K562 (cell line): ENCODE data around the gene DEF6. TPM values are rescaled to one million over a fixed set of nuclear protein-coding genes. Genes with fewer than 3 reads are reported as not detected.

ENCODE experiments used
- BDP1 ChIP-seq: IDR thresholded peaks from 3 replicates; pipeline ENCODE4 v1.6.1; 2011; ENCODE audit not compliant: insufficient read length, insufficient read depth
- BMI1 ChIP-seq: fragments of 150-350 bp; IDR thresholded peaks from 2 replicates; pipeline ENCODE4 v1.6.1; 2014; ENCODE audit warnings: low read length
- CEBPZ ChIP-seq: fragments of 150-350 bp; IDR thresholded peaks from 2 replicates; pipeline ENCODE4 v1.6.1; 2014; ENCODE audit warnings: low read depth, mild to moderate bottlenecking, low read length, borderline replicate concordance
- E2F6 ChIP-seq, 2 experiments: IDR thresholded peaks; 2 replicates each; pipeline ENCODE4 v1.6.1; 2011; ENCODE audit warnings: borderline replicate concordance in 1 of 2, control low read depth in 1 of 2, low read depth in 1 of 2, low read length in 1 of 2, mild to moderate bottlenecking in 1 of 2, mixed read lengths in 1 of 2, moderate library complexity in 1 of 2; ENCODE audit not compliant: insufficient read depth in 1 of 2, insufficient read length in 1 of 2, poor library complexity in 1 of 2, severe bottlenecking in 1 of 2; ENCODE audit errors: extremely low read depth in 1 of 2
- ELF4 ChIP-seq: fragments of 450-650 bp; formaldehyde crosslinking; IDR thresholded peaks from 2 replicates; pipeline ENCODE4 v1.4.0; 2022; ENCODE audit warnings: missing genetic modification characterization
- GATA2 ChIP-seq: sonication (generic); formaldehyde crosslinking; IDR thresholded peaks from 2 replicates; pipeline ENCODE4 v1.4.0; 2020; ENCODE audit warnings: mild to moderate bottlenecking, missing genetic modification reagents
- HDGF ChIP-seq: fragments of 450-650 bp; IDR thresholded peaks from 2 replicates; pipeline ENCODE4 v1.6.1; 2016
- KAT7 ChIP-seq: sonication (generic); formaldehyde crosslinking; IDR thresholded peaks from 2 replicates; pipeline ENCODE4 v1.8.0; 2022; ENCODE audit warnings: missing genetic modification reagents, mild to moderate bottlenecking, borderline replicate concordance
- L3MBTL2 ChIP-seq: fragments of 450-650 bp; IDR thresholded peaks from 2 replicates; pipeline ENCODE4 v1.6.1; 2016; ENCODE audit warnings: mild to moderate bottlenecking, moderate library complexity
- NR2C2 ChIP-seq, 2 experiments: fragments of 200-800 bp in 1 of 2; sonication (Bioruptor generic) in 1 of 2; sonication (generic) in 1 of 2; formaldehyde crosslinking in 1 of 2; IDR thresholded peaks; 2 replicates each; pipeline versions ENCODE4 v1.6.1 to v1.8.0; 2016 to 2022; ENCODE audit warnings: mild to moderate bottlenecking in 1 of 2, missing compliant biosample characterization in 1 of 2, missing genetic modification characterization in 1 of 2, missing genetic modification reagents in 1 of 2
- NR4A1 ChIP-seq, 2 experiments: fragments of 250-450 bp in 1 of 2; fragments of 450-650 bp in 1 of 2; sonication (Bioruptor Pico) in 1 of 2; IDR thresholded peaks; 2 replicates each; pipeline versions ENCODE4 v1.4.0 to v1.6.1; 2016 to 2020; ENCODE audit warnings: mild to moderate bottlenecking in 2 of 2, missing compliant biosample characterization in 1 of 2, missing genetic modification characterization in 1 of 2, moderate library complexity in 1 of 2
- POLR2AphosphoS2 ChIP-seq: IDR thresholded peaks from 2 replicates; pipeline ENCODE4 v1.6.1; 2012; ENCODE audit warnings: low read length, improper control_type of control experiment
- RAD51 ChIP-seq: fragments of 450-650 bp; IDR thresholded peaks from 2 replicates; pipeline ENCODE4 v1.7.1; 2016; ENCODE audit warnings: low read depth, mild to moderate bottlenecking, borderline replicate concordance
- SMARCB1 ChIP-seq: IDR thresholded peaks from 2 replicates; pipeline ENCODE4 v1.6.1; 2011; ENCODE audit warnings: improper control_type of control experiment, low read depth; ENCODE audit not compliant: insufficient read length
- SMC3 ChIP-seq: conservative IDR thresholded peaks from 2 replicates; pipeline ENCODE4 v1.6.1; 2011; ENCODE audit warnings: low read depth, low read length, improper control_type of control experiment; ENCODE audit not compliant: insufficient read depth
- TAF7 ChIP-seq: fragments of 450-650 bp; IDR thresholded peaks from 2 replicates; pipeline ENCODE4 v1.6.1; 2016; ENCODE audit warnings: missing genetic modification characterization, missing compliant biosample characterization
- USF1 ChIP-seq: sonication (generic); formaldehyde crosslinking; IDR thresholded peaks from 2 replicates; pipeline ENCODE4 v1.9.0; 2022; ENCODE audit warnings: mild to moderate bottlenecking, missing genetic modification reagents
- ZFP36 ChIP-seq: fragments of 150-350 bp; IDR thresholded peaks from 2 replicates; pipeline ENCODE4 v1.6.1; 2018; ENCODE audit warnings: low read length, low read depth; ENCODE audit not compliant: partially characterized antibody
- ZNF197 ChIP-seq: fragments of 200-800 bp; sonication (Bioruptor generic); IDR thresholded peaks from 2 replicates; pipeline ENCODE4 v1.6.1; 2016; ENCODE audit warnings: low read depth, missing genetic modification characterization, missing compliant biosample characterization
- ZNF436 ChIP-seq: fragments of 250-450, 450-650 bp; sonication (Bioruptor Pico); formaldehyde crosslinking; IDR thresholded peaks from 2 replicates; pipeline ENCODE4 v1.7.0; 2020; ENCODE audit warnings: mild to moderate bottlenecking
- ZNF57 ChIP-seq: fragments of 450-650 bp; formaldehyde crosslinking; IDR thresholded peaks from 2 replicates; pipeline ENCODE4 v1.4.0; 2020; ENCODE audit warnings: mild to moderate bottlenecking, moderate library complexity
- ZNF830 ChIP-seq: fragments of 250-450 bp; sonication (Bioruptor Pico); IDR thresholded peaks from 2 replicates; pipeline ENCODE4 v1.5.0; 2021; ENCODE audit warnings: mild to moderate bottlenecking
- polyA plus RNA-seq, 8 experiments: library from polyadenylated mRNA; depleted of rRNA in 4 of 8; stranded (reverse) in 5 of 8; unstranded in 3 of 8; fragments of >200 nt; fragmentation: Nextera tagmentation in 2 of 8; fragmentation: Illumina TruSeq in 1 of 8; extraction: Ambion mirVana in 2 of 8; extraction: Trizol in 1 of 8; gene quantifications; 2 replicates each; pipeline versions ENCODE4 v1.2.1 to v1.2.3, GENCODE V29; 2011 to 2014; ENCODE audit warnings: inconsistent platforms in 1 of 8, missing spikeins in 1 of 8
- total RNA-seq, 7 experiments: library from RNA; depleted of rRNA in 6 of 7; stranded (reverse); fragments of >200 nt in 6 of 7; fragmentation: Illumina TruSeq in 2 of 7; extraction: Trizol in 2 of 7; gene quantifications; 2 replicates each; pipeline versions ENCODE4 v1.2.1 to v1.2.3, GENCODE V29; 2011 to 2021; ENCODE audit warnings: low replicate concordance in 1 of 7
- TF ChIP-seq, protein P1 (sequence below): fragments of 250-450 bp; sonication (Bioruptor Pico); IDR thresholded peaks from 2 replicates; pipeline ENCODE4 v1.8.0; 2021; ENCODE audit warnings: moderate library complexity, mild to moderate bottlenecking, inconsistent platforms

Gene DEF6
- total and polyA plus RNA-seq, 9 of the 15 experiments (the other 6 are each of a cell fraction or from before 2014, with no cell fraction given) = 1.3 to 44.6 (median 22.7) TPM

- TF ChIP-seq ELF4 (CRISPR knock-in tag) = peak; percentile 53
- no peak for TF ChIP-seq SMC3
- no peak for TF ChIP-seq NR2C2 (CRISPR knock-in tag; IDR thresholded peaks at IDR 0.05)
- peak; percentile 50; the same call in 1 of the 2 replicates for TF ChIP-seq NR2C2 (tag; IDR thresholded peaks at IDR 0.05)
- no peak for TF ChIP-seq KAT7 (CRISPR knock-in tag)
- TF ChIP-seq RAD51 = 0 out of 2 replicates have a peak, but pooled peaks have one; percentile 14
- TF ChIP-seq L3MBTL2 = no peak
- TF ChIP-seq ZNF197 (CRISPR knock-in tag) = no peak
- no peak for TF ChIP-seq ZNF57 (CRISPR knock-in tag)
- TF ChIP-seq GATA2 (CRISPR knock-in tag) = peak; percentile 3; the same call in 1 of the 2 replicates
- TF ChIP-seq USF1 (CRISPR knock-in tag) = no peak
- 0 out of 2 replicates have a peak, but pooled peaks have one; percentile 19 for TF ChIP-seq TAF7 (tag)
- TF ChIP-seq BDP1 = no peak
- no peak for TF ChIP-seq E2F6 (IDR thresholded peaks at IDR 0.05; ENCODE audit: borderline replicate concordance in 1 of 2, extremely low read depth in 1 of 2, insufficient read depth in 1 of 2, insufficient read length in 1 of 2, low read depth in 1 of 2, low read length in 1 of 2, poor library complexity in 1 of 2, severe bottlenecking in 1 of 2)
- TF ChIP-seq ZNF436 (CRISPR knock-in tag) = no peak
- peak; percentile 21 for TF ChIP-seq ZFP36
- TF ChIP-seq BMI1 = no peak
- TF ChIP-seq HDGF = no peak; the same call in 1 of the 2 replicates
- no peak for TF ChIP-seq ZNF830 (CRISPR knock-in tag)
- no peak for TF ChIP-seq POLR2AphosphoS2
- TF ChIP-seq, protein P1, sequence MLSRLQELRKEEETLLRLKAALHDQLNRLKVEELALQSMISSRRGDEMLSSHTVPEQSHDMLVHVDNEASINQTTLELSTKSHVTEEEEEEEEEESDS (CRISPR knock-in tag) = no peak
- TF ChIP-seq CEBPZ = no peak
- no peak for TF ChIP-seq NR4A1 (CRISPR knock-in tag; IDR thresholded peaks at IDR 0.05)
- TF ChIP-seq NR4A1 (tag; IDR thresholded peaks at IDR 0.05) = no peak
- no peak for TF ChIP-seq SMARCB1
These were observed 45.6 kb downstream of the DEF6 start (continued) for GRCh38 chr6:35343092-35343834.
